K562 (cell line): ENCODE results near the gene ARMC9. TPM values are rescaled to one million over a fixed set of nuclear protein-coding genes. Genes with fewer than 3 reads are reported as not detected.

Experiments used
- ATAC-seq: fragments of 200-7000 bp; cut with Tn5 transposase; 3 replicates; pipeline ENCODE4 v1.9.1; 2020; ENCODE audit warnings: moderate library complexity
- BruUV-seq: library from RNA; stranded (reverse); fragments of 400-500 nt; replicated peaks from 2 replicates; lab custom pipeline; 2021; lab: Mats Ljungman, UMichigan
- CTCF ChIA-PET: fragments of 300-600 bp; formaldehyde crosslinking; extraction: SDS; loops from one replicate; lab custom pipeline; 2021; ENCODE audit warnings: low intra/inter-chr PET ratio; lab: Yijun Ruan, JAX
- POLR2A ChIA-PET: fragments of 300-600, 350-650 bp; sonication (Branson Sonifier 250); formaldehyde crosslinking; extraction: SDS; loops from one replicate; lab custom pipeline; 2021; ENCODE audit warnings: antibody characterized with exemption, inconsistent platforms; lab: Yijun Ruan, JAX
- DNase-seq, 4 experiments: peaks; one replicate each; pipeline versions ENCODE4 v3.0.0 to v3.0.0-alpha.2; 2011 to 2018; ENCODE audit warnings: low spot score in 3 of 4, mixed read lengths in 3 of 4; ENCODE audit errors: extremely low read depth in 1 of 4
- FAIRE-seq: peaks from 2 replicates; lab custom pipeline; 2011; peaks lifted over from hg19 to GRCh38; lab: Jason Lieb, UNC
- H2AFZ ChIP-seq: 2 replicates; pipeline ENCODE4 v1.6.0; 2011; ENCODE audit warnings: low read depth, low read length, control low read depth, inconsistent platforms
- H3K27ac ChIP-seq: fragments of 200-600 bp; 3 replicates; pipeline ENCODE4 v1.8.0; 2011; ENCODE audit warnings: low read depth, mild to moderate bottlenecking, control low read depth, inconsistent platforms, low read length, moderate library complexity, mixed read lengths; ENCODE audit errors: extremely low read depth
- H3K27me3 ChIP-seq, 2 experiments: fragments of 300-600 bp in 1 of 2; 2 replicates in 1 of 2; 3 replicates in 1 of 2; pipeline versions ENCODE4 v1.6.0 to v1.8.0; 2011; ENCODE audit warnings: inconsistent platforms in 2 of 2, low read length in 2 of 2, mild to moderate bottlenecking in 1 of 2, mixed read lengths in 1 of 2, moderate library complexity in 1 of 2; ENCODE audit not compliant: control insufficient read depth in 2 of 2, insufficient read depth in 2 of 2
- H3K36me3 ChIP-seq: fragments of 300-600 bp; 3 replicates; pipeline ENCODE4 v1.8.0; 2011; ENCODE audit warnings: mild to moderate bottlenecking, low read length, inconsistent platforms; ENCODE audit not compliant: control insufficient read depth, insufficient read depth
- H3K4me1 ChIP-seq, 2 experiments: fragments of 200-600 bp in 1 of 2; replicated peaks in 1 of 2; 2 replicates in 1 of 2; 3 replicates in 1 of 2; pipeline versions ENCODE4 v1.5.1 to v1.8.0; 2011; ENCODE audit warnings: inconsistent platforms in 2 of 2, low read length in 2 of 2, mild to moderate bottlenecking in 1 of 2, mixed read lengths in 1 of 2, moderate library complexity in 1 of 2; ENCODE audit not compliant: control insufficient read depth in 2 of 2, insufficient read depth in 2 of 2
- H3K4me2 ChIP-seq: 2 replicates; pipeline ENCODE4 v1.6.1; 2011; ENCODE audit warnings: low read length, control low read depth, inconsistent platforms, mixed read lengths; ENCODE audit not compliant: insufficient read depth
- H3K4me3 ChIP-seq: fragments of 200-600 bp; sonication (generic), shearing (Covaris generic); 2 replicates; pipeline ENCODE4 v1.5.1; 2016; ENCODE audit warnings: control low read depth, inconsistent platforms
- H3K79me2 ChIP-seq: fragments of 200-600 bp; 3 replicates; pipeline ENCODE4 v1.8.0; 2011; ENCODE audit warnings: low read length, inconsistent platforms; ENCODE audit not compliant: control insufficient read depth, insufficient read depth
- H3K9ac ChIP-seq, 2 experiments: 2 replicates each; pipeline versions ENCODE4 v1.6.0 to v1.6.1; 2011; ENCODE audit warnings: low read depth in 2 of 2, low read length in 2 of 2, control low read depth in 1 of 2, inconsistent platforms in 1 of 2, mild to moderate bottlenecking in 1 of 2, mixed read lengths in 1 of 2; ENCODE audit not compliant: insufficient read depth in 1 of 2
- H3K9me1 ChIP-seq: one replicate; pipeline ENCODE4 v1.6.0; 2011; ENCODE audit warnings: inconsistent platforms, mild to moderate bottlenecking, low read length, moderate library complexity; ENCODE audit not compliant: control insufficient read depth, insufficient read depth
- H3K9me3 ChIP-seq: replicated peaks from 2 replicates; pipeline ENCODE4 v1.5.1; 2011; ENCODE audit warnings: low read depth, low read length, inconsistent platforms; ENCODE audit not compliant: control insufficient read depth, insufficient read depth
- H4K20me1 ChIP-seq: replicated peaks from 2 replicates; pipeline ENCODE4 v1.6.1; 2011; ENCODE audit warnings: low read length, inconsistent platforms, mixed read lengths; ENCODE audit not compliant: control insufficient read depth, insufficient read depth
- CXXC5 ChIP-seq: fragments of 250-450 bp; sonication (Bioruptor Pico); IDR thresholded peaks from 2 replicates; pipeline ENCODE4 v1.8.0; 2022; ENCODE audit warnings: inconsistent platforms, mild to moderate bottlenecking, moderate library complexity
- HDAC2 ChIP-seq: fragments of 450-650 bp; IDR thresholded peaks from 2 replicates; pipeline ENCODE4 v1.6.1; 2016; ENCODE audit warnings: mild to moderate bottlenecking
- MECOM ChIP-seq: fragments of 250-450 bp; sonication (Bioruptor Pico); IDR thresholded peaks from 2 replicates; pipeline ENCODE4 v1.8.0; 2022; ENCODE audit warnings: inconsistent platforms
- MEF2A ChIP-seq: IDR thresholded peaks from 2 replicates; pipeline ENCODE4 v1.6.1; 2011; ENCODE audit warnings: low read depth, mild to moderate bottlenecking, low read length, moderate library complexity; ENCODE audit not compliant: control insufficient read depth
- NR3C1 ChIP-seq: sonication (generic); formaldehyde crosslinking; IDR thresholded peaks from 2 replicates; pipeline ENCODE4 v1.8.1; 2022; ENCODE audit warnings: missing genetic modification reagents
- PYGO2 ChIP-seq: fragments of 450-650 bp; IDR thresholded peaks from 2 replicates; pipeline ENCODE4 v1.6.1; 2016; ENCODE audit warnings: mild to moderate bottlenecking, missing genetic modification characterization, moderate library complexity, missing compliant biosample characterization
- SRF ChIP-seq, 2 experiments: fragments of 250-450, 450-650 bp in 1 of 2; sonication (Bioruptor Pico) in 1 of 2; sonication (generic) in 1 of 2; formaldehyde crosslinking; IDR thresholded peaks; 2 replicates each; pipeline versions ENCODE4 v1.5.0 to v1.5.1; 2020 to 2022; ENCODE audit warnings: mild to moderate bottlenecking in 1 of 2, missing genetic modification reagents in 1 of 2
- ZNF785 ChIP-seq: fragments of 250-450 bp; sonication (Bioruptor Pico); IDR thresholded peaks from 2 replicates; pipeline ENCODE4 v1.4.0; 2020; ENCODE audit warnings: mild to moderate bottlenecking
- ZNF830 ChIP-seq: fragments of 250-450 bp; sonication (Bioruptor Pico); IDR thresholded peaks from 2 replicates; pipeline ENCODE4 v1.5.0; 2021; ENCODE audit warnings: mild to moderate bottlenecking
- WGBS: fragments of 100-300 bp; shearing (Covaris generic); methylation state at CpG from one replicate; pipeline ENCODE4 v1.1.6; 2016; ENCODE audit warnings: low coverage, mixed read lengths; ENCODE audit not compliant: insufficient coverage; ENCODE audit errors: missing lambda C conversion rate; 5-methylcytosine and 5-hydroxymethylcytosine counted together
- in situ Hi-C: fragments of 300-500 bp; cut with MboI; formaldehyde crosslinking; loops from 4 replicates; pipeline ENCODE4 v1.15.0; 2018; ENCODE audit warnings: inconsistent platforms, mixed read lengths
- intact Hi-C: fragments of 100-400 bp; cut with micrococcal nuclease; formaldehyde crosslinking; loops from 2 replicates; pipeline ENCODE4 v1.14.2; 2022
- polyA plus RNA-seq, 8 experiments: library from polyadenylated mRNA; depleted of rRNA in 4 of 8; stranded (reverse) in 5 of 8; unstranded in 3 of 8; fragments of >200 nt; fragmentation: Nextera tagmentation in 2 of 8; fragmentation: Illumina TruSeq in 1 of 8; extraction: Ambion mirVana in 2 of 8; extraction: Trizol in 1 of 8; gene quantifications; 2 replicates each; pipeline versions ENCODE4 v1.2.1 to v1.2.3, GENCODE V29; 2011 to 2014; ENCODE audit warnings: inconsistent platforms in 1 of 8, missing spikeins in 1 of 8
- total RNA-seq, 7 experiments: library from RNA; depleted of rRNA in 6 of 7; stranded (reverse); fragments of >200 nt in 6 of 7; fragmentation: Illumina TruSeq in 2 of 7; extraction: Trizol in 2 of 7; gene quantifications; 2 replicates each; pipeline versions ENCODE4 v1.2.1 to v1.2.3, GENCODE V29; 2011 to 2021; ENCODE audit warnings: low replicate concordance in 1 of 7
- TF ChIP-seq, protein P1 (sequence below): fragments of 450-650 bp; formaldehyde crosslinking; IDR thresholded peaks from 2 replicates; pipeline ENCODE4 v1.4.0; 2020; ENCODE audit warnings: mild to moderate bottlenecking, moderate library complexity

Gene ARMC9
- total and polyA plus RNA-seq, 9 of the 15 experiments (the other 6 are each of a cell fraction or from before 2014, with no cell fraction given), result 0.36 to 2.3 (median 1.1) TPM

DNA sequence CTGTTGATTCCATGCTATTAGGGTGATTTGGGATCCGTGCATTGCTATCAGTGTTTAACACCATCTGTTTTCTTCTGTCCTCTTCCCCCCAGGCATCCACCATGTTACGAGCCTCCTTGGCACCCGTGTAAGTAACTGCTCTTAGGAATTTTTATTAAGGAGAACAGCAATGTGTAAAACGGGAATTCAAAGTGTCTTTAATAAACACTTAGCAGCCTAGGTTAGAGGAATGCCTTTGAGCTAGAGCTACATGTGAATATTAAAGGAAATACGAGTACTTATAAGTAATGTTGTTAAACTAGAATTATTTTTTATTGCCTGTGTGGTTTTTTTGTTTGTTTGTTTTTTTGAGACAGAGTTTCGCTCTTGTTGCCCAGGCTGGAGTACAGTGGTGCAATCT, 58.1 kb downstream of the ARMC9 start:
- in situ Hi-C loops, result no loop called here
- no peak overlapping the region for H3K4me3 ChIP-seq
- ChIA-PET POLR2A (interaction anchor here (0.6 kb wide), 1 partner anchor 843 kb away, joined by 3 read pairs; no protein-coding TSS in a partner anchor), CTCF (no interaction called here)
- H3K79me2 ChIP-seq, result no peaks in the 10 kb centered on the region
- BruUV-seq, result no TSS peak
- intact Hi-C loops, result no loop called here
- H4K20me1 ChIP-seq, result 0 out of 2 replicates have a peak, but pooled peaks cover 4% of the 10 kb centered on the region
- H3K9me3 ChIP-seq, result no peaks in the 10 kb centered on the region
- no peak overlapping the region for H3K4me2 ChIP-seq
- WGBS, result 5% methylated on average over 6 of the region's 6 CpGs
- H3K27ac ChIP-seq, result no peak overlapping the region
- no peak overlapping the region for H3K9ac ChIP-seq
- H3K4me1 ChIP-seq, result no peaks in the 10 kb centered on the region; a peak in 3 of 5 replicates
- DNase-seq, result no peak
- H3K9me1 ChIP-seq, result no peaks in the 10 kb centered on the region
- H3K27me3 ChIP-seq, result peaks cover 7 to 34% of the 10 kb centered on the region in 2 experiments; a peak in 4 of 5 replicates
- no peak overlapping the region for H2AFZ ChIP-seq
- no peak for FAIRE-seq
- no peak for ATAC-seq
- H3K36me3 ChIP-seq, result no peaks in the 10 kb centered on the region
- TF ChIP-seq ZNF830 (CRISPR knock-in tag), result no peak
- TF ChIP-seq PYGO2 (tag), result no peak
- no peak for TF ChIP-seq CXXC5
- TF ChIP-seq MECOM (CRISPR knock-in tag), result no peak
- TF ChIP-seq SRF (CRISPR knock-in tag; IDR thresholded peaks at IDR 0.05), result no peak
- no peak for TF ChIP-seq NR3C1
- no peak for TF ChIP-seq HDAC2
- TF ChIP-seq MEF2A, result no peak
- no peak for TF ChIP-seq ZNF785 (CRISPR knock-in tag)
- TF ChIP-seq, protein P1, sequence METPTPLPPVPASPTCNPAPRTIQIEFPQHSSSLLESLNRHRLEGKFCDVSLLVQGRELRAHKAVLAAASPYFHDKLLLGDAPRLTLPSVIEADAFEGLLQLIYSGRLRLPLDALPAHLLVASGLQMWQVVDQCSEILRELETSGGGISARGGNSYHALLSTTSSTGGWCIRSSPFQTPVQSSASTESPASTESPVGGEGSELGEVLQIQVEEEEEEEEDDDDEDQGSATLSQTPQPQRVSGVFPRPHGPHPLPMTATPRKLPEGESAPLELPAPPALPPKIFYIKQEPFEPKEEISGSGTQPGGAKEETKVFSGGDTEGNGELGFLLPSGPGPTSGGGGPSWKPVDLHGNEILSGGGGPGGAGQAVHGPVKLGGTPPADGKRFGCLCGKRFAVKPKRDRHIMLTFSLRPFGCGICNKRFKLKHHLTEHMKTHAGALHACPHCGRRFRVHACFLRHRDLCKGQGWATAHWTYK (CRISPR knock-in tag), result no peak
- TF ChIP-seq, all 486 proteins: peak for 0
